ENCODE measurements around the gene NLGN4X. TPM values are rescaled to one million over a fixed set of nuclear protein-coding genes. Genes with fewer than 3 reads are reported as not detected.

The NLGN4X gene
- total and polyA plus RNA-seq, 2 donors (not counting 3 experiments of a cell fraction or from before 2014, with no cell fraction given) = 0.03 TPM; not detected in 1

DNA sequence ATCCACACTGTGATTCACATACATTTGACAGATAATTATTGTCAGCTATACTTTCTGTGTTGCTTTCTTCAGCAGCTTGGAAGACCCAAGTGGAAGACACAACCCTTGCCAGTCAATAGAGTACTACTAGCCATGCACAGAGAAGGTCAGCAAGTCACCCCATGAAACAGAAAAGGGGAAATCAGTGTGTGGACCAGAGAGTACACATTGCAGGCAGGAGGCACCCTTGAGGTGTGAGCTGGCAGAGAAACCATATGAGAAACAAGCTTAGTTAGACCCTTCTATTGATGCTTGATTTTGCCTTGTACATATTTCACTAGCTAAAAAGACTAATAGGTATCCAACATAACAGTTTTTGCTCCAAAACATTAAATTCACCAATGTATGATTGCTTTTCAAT, 99.5 kb downstream of the NLGN4X start:
- ChIA-PET CTCF (no interaction called here), POLR2A (no interaction called here)
- no peak overlapping the region for H3K9ac ChIP-seq (replicated peaks; ENCODE audit: extremely low read depth, insufficient read depth, low read length)
- H3K9me3 ChIP-seq (replicated peaks; ENCODE audit: control insufficient read depth, insufficient read depth, low read length) = no peaks in the 10 kb centered on the region
- DNase-seq (ENCODE audit: low read depth, low spot score) = no peak
- H3K4me3 ChIP-seq (replicated peaks in 1 of 3; ENCODE audit: insufficient read depth in 1 of 3, low read depth in 1 of 3, low read length in 3 of 3) = no peak overlapping the region
- H4K20me1 ChIP-seq (replicated peaks; ENCODE audit: control insufficient read depth, extremely low read depth, insufficient read depth, low read length) = no peaks in the 10 kb centered on the region
- no peak overlapping the region for H2AFZ ChIP-seq (ENCODE audit: low read depth, low read length)
- no peaks in the 10 kb centered on the region for H3K27me3 ChIP-seq (ENCODE audit: control insufficient read depth in 2 of 2, insufficient read depth in 2 of 2, low read length in 2 of 2)
- no peak overlapping the region for H3K27ac ChIP-seq (ENCODE audit: insufficient read depth, low read depth, low read length)
- BruUV-seq (replicated peaks) = no TSS peak
- intact Hi-C loops (cut with micrococcal nuclease) (no loop called here), dilution Hi-C loops (cut with MboI; ENCODE audit: extremely low pct_ligation_motif_present, low sequenced_read_pairs) (no loop called here)
- TF ChIP-seq FOS (IDR thresholded peaks at IDR 0.05; ENCODE audit: borderline replicate concordance, insufficient read depth, low read length) (no peak), POLR2AphosphoS5 (IDR thresholded peaks at IDR 0.05; ENCODE audit: insufficient read depth, low read depth, low read length) (no peak), POLR2A (IDR thresholded peaks at IDR 0.05; ENCODE audit: low read depth, low read length) (no peak), JUN (IDR thresholded peaks at IDR 0.05; ENCODE audit: borderline replicate concordance, insufficient read depth, insufficient read length, low read depth) (no peak), EZH2 (IDR thresholded peaks at IDR 0.05; ENCODE audit: borderline replicate concordance, low read depth, low read length, severe bottlenecking) (no peak), MYC (IDR thresholded peaks at IDR 0.05; ENCODE audit: low read depth, low read length) (no peak)
- no peaks in the 10 kb centered on the region for H3K79me2 ChIP-seq (ENCODE audit: control insufficient read depth, insufficient read depth, low read length)
- H3K4me1 ChIP-seq (ENCODE audit: control insufficient read depth, extremely low read depth, insufficient read depth, low read length) = no peaks in the 10 kb centered on the region
- H3K9me1 ChIP-seq (replicated peaks; ENCODE audit: control insufficient read depth, extremely low read depth, insufficient read depth, low read length) = no peaks in the 10 kb centered on the region
- no peak overlapping the region for H3K4me2 ChIP-seq (ENCODE audit: insufficient read depth, low read length)
- FAIRE-seq = no peak
- H3K36me3 ChIP-seq (ENCODE audit: control insufficient read depth in 2 of 2, extremely low read depth in 1 of 2, insufficient read depth in 2 of 2, low read length in 2 of 2) = no peaks in the 10 kb centered on the region

DNA sequence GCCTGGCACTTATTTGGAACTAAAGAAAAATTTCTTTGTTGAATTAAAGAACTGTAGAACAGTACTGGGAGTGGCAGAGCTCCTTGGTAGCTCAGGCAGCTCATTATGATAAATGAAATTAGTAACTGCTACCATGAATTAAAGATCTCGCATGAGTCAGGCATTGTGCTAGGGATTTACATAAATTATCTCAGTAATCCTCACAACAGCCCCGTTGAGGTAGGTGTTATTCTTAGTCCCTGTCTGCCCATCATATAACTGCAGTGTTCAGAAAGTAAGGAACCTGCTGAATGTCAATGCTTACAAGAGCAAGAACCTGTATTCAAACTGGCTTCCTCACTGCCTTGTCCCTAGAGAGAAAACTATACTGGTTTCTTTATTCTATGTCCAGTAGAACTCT, 108.3 kb downstream of the NLGN4X start:
- Histone ChIP-seq H3K9ac (replicated peaks; ENCODE audit: extremely low read depth, insufficient read depth, low read length) (no peak overlapping the region), H4K20me1 (replicated peaks; ENCODE audit: control insufficient read depth, extremely low read depth, insufficient read depth, low read length) (no peaks in the 10 kb centered on the region)

More for the DNA sequence above, 108.3 kb downstream of the NLGN4X start:
- FAIRE-seq (no peak), DNase-seq (ENCODE audit: low read depth, low spot score) (no peak)
- no peaks in the 10 kb centered on the region for H3K36me3 ChIP-seq (ENCODE audit: control insufficient read depth in 2 of 2, extremely low read depth in 1 of 2, insufficient read depth in 2 of 2, low read length in 2 of 2)
- ChIA-PET CTCF (no interaction called here), POLR2A (no interaction called here)
- no peak for TF ChIP-seq JUN (IDR thresholded peaks at IDR 0.05; ENCODE audit: borderline replicate concordance, insufficient read depth, insufficient read length, low read depth)
- TF ChIP-seq GATA2 (IDR thresholded peaks at IDR 0.05; ENCODE audit: insufficient read depth, insufficient read length, low read depth, low read length) = no peak
- TF ChIP-seq, protein P1, sequence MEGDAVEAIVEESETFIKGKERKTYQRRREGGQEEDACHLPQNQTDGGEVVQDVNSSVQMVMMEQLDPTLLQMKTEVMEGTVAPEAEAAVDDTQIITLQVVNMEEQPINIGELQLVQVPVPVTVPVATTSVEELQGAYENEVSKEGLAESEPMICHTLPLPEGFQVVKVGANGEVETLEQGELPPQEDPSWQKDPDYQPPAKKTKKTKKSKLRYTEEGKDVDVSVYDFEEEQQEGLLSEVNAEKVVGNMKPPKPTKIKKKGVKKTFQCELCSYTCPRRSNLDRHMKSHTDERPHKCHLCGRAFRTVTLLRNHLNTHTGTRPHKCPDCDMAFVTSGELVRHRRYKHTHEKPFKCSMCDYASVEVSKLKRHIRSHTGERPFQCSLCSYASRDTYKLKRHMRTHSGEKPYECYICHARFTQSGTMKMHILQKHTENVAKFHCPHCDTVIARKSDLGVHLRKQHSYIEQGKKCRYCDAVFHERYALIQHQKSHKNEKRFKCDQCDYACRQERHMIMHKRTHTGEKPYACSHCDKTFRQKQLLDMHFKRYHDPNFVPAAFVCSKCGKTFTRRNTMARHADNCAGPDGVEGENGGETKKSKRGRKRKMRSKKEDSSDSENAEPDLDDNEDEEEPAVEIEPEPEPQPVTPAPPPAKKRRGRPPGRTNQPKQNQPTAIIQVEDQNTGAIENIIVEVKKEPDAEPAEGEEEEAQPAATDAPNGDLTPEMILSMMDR (IDR thresholded peaks at IDR 0.05; ENCODE audit: extremely low read depth in 1 of 2, insufficient read depth in 1 of 2, low read depth in 1 of 2, low read length in 2 of 2) = no peak
- no peak for TF ChIP-seq MYC (IDR thresholded peaks at IDR 0.05; ENCODE audit: low read depth, low read length)
- no peak for TF ChIP-seq POLR2A (IDR thresholded peaks at IDR 0.05; ENCODE audit: low read depth, low read length)
- TF ChIP-seq, protein P2, sequence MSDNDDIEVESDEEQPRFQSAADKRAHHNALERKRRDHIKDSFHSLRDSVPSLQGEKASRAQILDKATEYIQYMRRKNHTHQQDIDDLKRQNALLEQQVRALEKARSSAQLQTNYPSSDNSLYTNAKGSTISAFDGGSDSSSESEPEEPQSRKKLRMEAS (IDR thresholded peaks at IDR 0.05; ENCODE audit: insufficient read depth, insufficient read length) = no peak
- no peak for TF ChIP-seq EZH2 (IDR thresholded peaks at IDR 0.05; ENCODE audit: borderline replicate concordance, low read depth, low read length, severe bottlenecking)
- no peak for TF ChIP-seq FOS (IDR thresholded peaks at IDR 0.05; ENCODE audit: borderline replicate concordance, insufficient read depth, low read length)
- no peak for TF ChIP-seq POLR2AphosphoS5 (IDR thresholded peaks at IDR 0.05; ENCODE audit: insufficient read depth, low read depth, low read length)
- no peaks in the 10 kb centered on the region for H3K27me3 ChIP-seq (ENCODE audit: control insufficient read depth in 2 of 2, insufficient read depth in 2 of 2, low read length in 2 of 2)
- H3K9me1 ChIP-seq (replicated peaks; ENCODE audit: control insufficient read depth, extremely low read depth, insufficient read depth, low read length) = no peaks in the 10 kb centered on the region
- dilution Hi-C loops (cut with MboI; ENCODE audit: extremely low pct_ligation_motif_present, low sequenced_read_pairs) = no loop called here
- no peaks in the 10 kb centered on the region for H3K4me1 ChIP-seq (ENCODE audit: control insufficient read depth, extremely low read depth, insufficient read depth, low read length)
- H2AFZ ChIP-seq (ENCODE audit: low read depth, low read length) = no peak overlapping the region
- BruUV-seq (replicated peaks) = no TSS peak
- intact Hi-C loops (cut with micrococcal nuclease) = no loop called here
- no peaks in the 10 kb centered on the region for H3K79me2 ChIP-seq (ENCODE audit: control insufficient read depth, insufficient read depth, low read length)
- no peaks in the 10 kb centered on the region for H3K9me3 ChIP-seq (replicated peaks; ENCODE audit: control insufficient read depth, insufficient read depth, low read length)
- H3K4me2 ChIP-seq (ENCODE audit: insufficient read depth, low read length) = no peak overlapping the region
- H3K27ac ChIP-seq (ENCODE audit: insufficient read depth, low read depth, low read length) = no peak overlapping the region
- no peak overlapping the region for H3K4me3 ChIP-seq (replicated peaks in 1 of 3; ENCODE audit: insufficient read depth in 1 of 3, low read depth in 1 of 3, low read length in 3 of 3)

All from endothelial cell of umbilical vein (primary cell).